ENCODE measurements around the gene ARHGAP44. TPM values are rescaled to one million over a fixed set of nuclear protein-coding genes. Genes with fewer than 3 reads are reported as not detected.

Gene ARHGAP44
- total RNA-seq, 1 donor from 2014 or later, result 5.8 TPM

DNA sequence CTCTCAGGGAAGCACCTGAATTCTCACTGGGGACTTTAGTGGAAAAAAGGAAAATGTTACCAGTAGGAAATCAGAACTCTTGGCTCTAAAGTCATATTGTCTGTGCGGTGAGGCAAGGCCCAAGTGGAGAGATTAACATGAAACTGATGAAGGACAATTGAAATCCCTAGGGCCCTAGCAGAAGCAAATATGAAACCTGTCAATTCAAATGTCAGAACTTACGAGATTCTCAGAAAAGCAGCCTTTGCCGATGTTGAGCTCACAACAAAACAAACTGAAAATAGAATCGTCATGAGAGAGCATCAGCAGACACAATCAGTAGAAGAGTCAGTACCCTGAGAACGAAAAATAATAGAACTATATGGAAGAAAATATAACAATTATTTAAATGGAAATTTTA, 119.7 kb downstream of the ARHGAP44 start:
- TF ChIP-seq, protein P1, sequence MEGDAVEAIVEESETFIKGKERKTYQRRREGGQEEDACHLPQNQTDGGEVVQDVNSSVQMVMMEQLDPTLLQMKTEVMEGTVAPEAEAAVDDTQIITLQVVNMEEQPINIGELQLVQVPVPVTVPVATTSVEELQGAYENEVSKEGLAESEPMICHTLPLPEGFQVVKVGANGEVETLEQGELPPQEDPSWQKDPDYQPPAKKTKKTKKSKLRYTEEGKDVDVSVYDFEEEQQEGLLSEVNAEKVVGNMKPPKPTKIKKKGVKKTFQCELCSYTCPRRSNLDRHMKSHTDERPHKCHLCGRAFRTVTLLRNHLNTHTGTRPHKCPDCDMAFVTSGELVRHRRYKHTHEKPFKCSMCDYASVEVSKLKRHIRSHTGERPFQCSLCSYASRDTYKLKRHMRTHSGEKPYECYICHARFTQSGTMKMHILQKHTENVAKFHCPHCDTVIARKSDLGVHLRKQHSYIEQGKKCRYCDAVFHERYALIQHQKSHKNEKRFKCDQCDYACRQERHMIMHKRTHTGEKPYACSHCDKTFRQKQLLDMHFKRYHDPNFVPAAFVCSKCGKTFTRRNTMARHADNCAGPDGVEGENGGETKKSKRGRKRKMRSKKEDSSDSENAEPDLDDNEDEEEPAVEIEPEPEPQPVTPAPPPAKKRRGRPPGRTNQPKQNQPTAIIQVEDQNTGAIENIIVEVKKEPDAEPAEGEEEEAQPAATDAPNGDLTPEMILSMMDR (conservative IDR thresholded peaks at IDR 0.05; ENCODE audit: low read depth, low read length), result no peak
- no peak for DNase-seq (ENCODE audit: low read depth)

GRCh38 chr17:12909511-12909910, 120.2 kb downstream of the ARHGAP44 start:
- H3K4me3 ChIP-seq (ENCODE audit: low read depth, low read length), result no peak overlapping the region
- no peak for DNase-seq (ENCODE audit: low read depth)
- TF ChIP-seq, protein P1 (conservative IDR thresholded peaks at IDR 0.05; ENCODE audit: low read depth, low read length), result no peak

More for the DNA sequence above, 119.7 kb downstream of the ARHGAP44 start:
- no peak overlapping the region for H3K4me3 ChIP-seq (ENCODE audit: low read depth, low read length)

GRCh38 chr17:12911239-12911638, 121.9 kb downstream of the ARHGAP44 start:
- DNase-seq (ENCODE audit: low read depth), result no peak
- TF ChIP-seq, protein P1 (conservative IDR thresholded peaks at IDR 0.05; ENCODE audit: low read depth, low read length), result no peak

GRCh38 chr17:12917399-12917798, 128.1 kb downstream of the ARHGAP44 start:
- TF ChIP-seq, protein P1 (conservative IDR thresholded peaks at IDR 0.05; ENCODE audit: low read depth, low read length), result no peak
- H3K4me3 ChIP-seq (ENCODE audit: low read depth, low read length), result no peak overlapping the region
- DNase-seq (ENCODE audit: low read depth), result no peak

More at GRCh38 chr17:12911239-12911638, 121.9 kb downstream of the ARHGAP44 start:
- no peak overlapping the region for H3K4me3 ChIP-seq (ENCODE audit: low read depth, low read length)

- no peak overlapping the region for H3K4me3 ChIP-seq (ENCODE audit: low read depth, low read length)
- DNase-seq (ENCODE audit: low read depth), result no peak
- TF ChIP-seq, protein P1 (conservative IDR thresholded peaks at IDR 0.05; ENCODE audit: low read depth, low read length), result no peak
Observed at GRCh38 chr17:12918142-12918541, 128.8 kb downstream of the ARHGAP44 start.

DNA sequence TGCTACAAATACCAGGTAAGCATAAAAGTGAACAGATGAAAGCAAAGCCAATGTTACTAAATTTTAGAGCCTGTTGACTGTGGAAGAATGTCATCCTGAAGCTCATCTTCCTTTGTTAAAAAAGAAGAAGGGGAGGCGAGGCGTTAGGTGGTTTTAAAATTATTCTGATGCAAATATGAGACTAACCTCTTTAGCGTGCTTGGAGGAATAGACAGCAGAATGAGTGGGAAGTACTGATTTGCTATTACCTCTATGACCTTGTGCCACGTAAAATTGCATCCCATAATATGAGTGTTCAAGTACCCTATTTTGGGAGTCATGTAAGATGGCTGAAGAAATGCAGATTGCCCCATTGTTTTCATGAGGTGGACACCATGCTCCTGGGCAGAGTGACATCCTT, 132.8 kb downstream of the ARHGAP44 start:
- TF ChIP-seq, protein P1 (conservative IDR thresholded peaks at IDR 0.05; ENCODE audit: low read depth, low read length), result no peak

DNA sequence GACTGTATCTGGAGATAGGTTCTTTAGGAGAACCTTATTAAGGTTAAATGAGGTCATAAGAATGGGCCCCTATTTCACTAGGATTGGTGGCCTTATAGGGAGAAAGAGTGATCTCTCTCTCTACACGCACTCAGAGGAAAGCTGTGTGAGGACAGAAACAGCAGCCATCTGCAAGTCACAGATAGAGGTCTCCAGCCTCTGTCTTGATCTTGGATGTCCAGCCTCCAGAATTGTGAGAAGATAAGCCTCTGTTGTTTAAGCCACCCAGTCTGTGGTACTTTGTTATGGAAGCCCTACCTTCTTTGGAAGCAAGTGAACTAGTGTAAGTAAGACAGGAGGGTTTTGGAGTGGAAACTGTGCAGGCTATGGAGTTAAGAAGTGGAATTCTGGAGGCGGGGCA, 135.3 kb downstream of the ARHGAP44 start:
- TF ChIP-seq, protein P1 (conservative IDR thresholded peaks at IDR 0.05; ENCODE audit: low read depth, low read length), result no peak
- DNase-seq (ENCODE audit: low read depth), result no peak
- no peak overlapping the region for H3K4me3 ChIP-seq (ENCODE audit: low read depth, low read length)

More for the DNA sequence above, 132.8 kb downstream of the ARHGAP44 start:
- H3K4me3 ChIP-seq (ENCODE audit: low read depth, low read length), result no peak overlapping the region
- no peak for DNase-seq (ENCODE audit: low read depth)

Data from epithelial cell of proximal tubule (primary cell).